Retinal pigment epithelial cell (primary cell): ENCODE measurements around the gene DIP2C.

Source experiments
- DNase-seq: peaks from one replicate; pipeline ENCODE4 v3.0.0-alpha.2; 2010; ENCODE audit warnings: low read depth
- H3K4me3 ChIP-seq: 2 replicates; pipeline ENCODE4 v1.5.1; 2011; ENCODE audit warnings: mild to moderate bottlenecking, low read length, control low read depth, moderate library complexity
- CTCF ChIP-seq: conservative IDR thresholded peaks from 2 replicates; pipeline ENCODE4 v1.5.1; 2011; ENCODE audit warnings: low read depth, low read length, control low read depth, inconsistent platforms

Gene DIP2C

GRCh38 chr10:299969-300368 lies 389.5 kb downstream of the DIP2C start:
- H3K4me3 ChIP-seq, result no peak overlapping the region
- TF ChIP-seq CTCF, result no peak
- DNase-seq, result no peak

- H3K4me3 ChIP-seq, result no peak overlapping the region
- TF ChIP-seq CTCF, result no peak
- DNase-seq, result no peak
These were observed 390.0 kb downstream of the DIP2C start for GRCh38 chr10:299512-299911.

GRCh38 chr10:298033-298432 lies 391.4 kb downstream of the DIP2C start:
- no peak for DNase-seq
- TF ChIP-seq CTCF, result no peak
- H3K4me3 ChIP-seq, result no peak overlapping the region

GRCh38 chr10:297567-297966 lies 391.9 kb downstream of the DIP2C start:
- no peak for TF ChIP-seq CTCF
- no peak overlapping the region for H3K4me3 ChIP-seq
- no peak for DNase-seq

- TF ChIP-seq CTCF, result no peak
- no peak for DNase-seq
- no peak overlapping the region for H3K4me3 ChIP-seq
These were observed 395.8 kb downstream of the DIP2C start for GRCh38 chr10:293636-294035.

GRCh38 chr10:290026-290725 lies 399.3 kb downstream of the DIP2C start:
- DNase-seq, result no peak
- no peak for TF ChIP-seq CTCF
- no peak overlapping the region for H3K4me3 ChIP-seq

GRCh38 chr10:289581-289980 lies 399.9 kb downstream of the DIP2C start:
- no peak overlapping the region for H3K4me3 ChIP-seq
- no peak for TF ChIP-seq CTCF

More at GRCh38 chr10:289581-289980, 399.9 kb downstream of the DIP2C start:
- DNase-seq, result no peak
